HepG2 (cell line): ENCODE results near the gene RAPGEF2. TPM values are rescaled to one million over a fixed set of nuclear protein-coding genes. Genes with fewer than 3 reads are reported as not detected.
A peak's percentile ranks its signal among the peaks of the same experiment; 100 is the strongest.

ENCODE experiments used
- ATAC-seq: fragments of 200-7000 bp; cut with Tn5 transposase; 3 replicates; pipeline ENCODE4 v1.9.1; 2020; ENCODE audit warnings: mild to moderate bottlenecking, moderate library complexity
- BruUV-seq: library from RNA; stranded (reverse); fragments of 400-500 nt; replicated peaks from 2 replicates; lab custom pipeline; 2021; lab: Mats Ljungman, UMichigan
- CTCF ChIA-PET: fragments of 300-600 bp; formaldehyde crosslinking; extraction: SDS; loops from one replicate; lab custom pipeline; 2021; ENCODE audit warnings: low total read pairs, inconsistent platforms, low intra/inter-chr PET ratio; lab: Yijun Ruan, JAX
- POLR2A ChIA-PET: fragments of 350-600 bp; sonication (Branson Sonifier 250); formaldehyde crosslinking; loops from one replicate; lab custom pipeline; 2020; ENCODE audit warnings: antibody characterized with exemption, inconsistent platforms; lab: Yijun Ruan, JAX
- DNase-seq: peaks from one replicate; pipeline ENCODE4 v3.0.0-alpha.2; 2015; ENCODE audit warnings: low spot score
- FAIRE-seq: peaks from 3 replicates; lab custom pipeline; 2011; peaks lifted over from hg19 to GRCh38; lab: Jason Lieb, UNC
- H2AFZ ChIP-seq: one replicate; pipeline ENCODE4 v1.6.1; 2011; ENCODE audit warnings: low read length, inconsistent platforms
- H3K27ac ChIP-seq: fragments of 300-600 bp; 3 replicates; pipeline ENCODE4 v1.8.0; 2011; ENCODE audit warnings: mixed run types, mild to moderate bottlenecking, mixed read lengths, low read length, inconsistent platforms; ENCODE audit not compliant: insufficient read depth; ENCODE audit errors: extremely low read length
- H3K27me3 ChIP-seq, 2 experiments: fragments of 200-600 bp in 1 of 2; 2 replicates in 1 of 2; 3 replicates in 1 of 2; pipeline versions ENCODE4 v1.6.0 to v1.8.0; 2011; ENCODE audit warnings: low read length in 2 of 2, mild to moderate bottlenecking in 2 of 2, moderate library complexity in 2 of 2, inconsistent platforms in 1 of 2; ENCODE audit not compliant: insufficient read depth in 2 of 2, control insufficient read depth in 1 of 2
- H3K36me3 ChIP-seq, 2 experiments: fragments of 200-600 bp in 1 of 2; replicated peaks in 1 of 2; 2 replicates in 1 of 2; 3 replicates in 1 of 2; pipeline versions ENCODE4 v1.5.1 to v1.8.0; 2011; ENCODE audit warnings: low read length in 2 of 2, inconsistent platforms in 1 of 2; ENCODE audit not compliant: insufficient read depth in 2 of 2, control insufficient read depth in 1 of 2
- H3K4me1 ChIP-seq: 2 replicates; pipeline ENCODE4 v1.5.1; 2012; ENCODE audit warnings: low read length, inconsistent platforms; ENCODE audit not compliant: insufficient read depth
- H3K4me2 ChIP-seq: 2 replicates; pipeline ENCODE4 v1.6.0; 2011; ENCODE audit warnings: low read depth, low read length, inconsistent platforms
- H3K4me3 ChIP-seq, 3 experiments: fragments of 200-600 bp in 1 of 3; sonication (generic), shearing (Covaris generic) in 1 of 3; replicated peaks in 1 of 3; 2 replicates each; pipeline ENCODE4 v1.5.1; 2011 to 2016; ENCODE audit warnings: low read length in 3 of 3, inconsistent platforms in 2 of 3, low read depth in 2 of 3, mild to moderate bottlenecking in 2 of 3, control low read depth in 1 of 3, mixed read lengths in 1 of 3; ENCODE audit not compliant: insufficient read depth in 1 of 3
- H3K79me2 ChIP-seq: one replicate; pipeline ENCODE4 v1.6.1; 2011; ENCODE audit warnings: low read length, inconsistent platforms; ENCODE audit not compliant: insufficient read depth
- H3K9ac ChIP-seq: 2 replicates; pipeline ENCODE4 v1.6.0; 2011; ENCODE audit warnings: mild to moderate bottlenecking, low read depth, low read length, inconsistent platforms; ENCODE audit not compliant: insufficient read depth
- H3K9me3 ChIP-seq: 2 replicates; pipeline ENCODE4 v1.5.1; 2012; ENCODE audit warnings: mild to moderate bottlenecking, low read length
- H4K20me1 ChIP-seq: 2 replicates; pipeline ENCODE4 v1.6.0; 2011; ENCODE audit warnings: inconsistent platforms, mild to moderate bottlenecking, low read length, moderate library complexity; ENCODE audit not compliant: insufficient read depth
- ATF5 ChIP-seq: sonication (generic); formaldehyde crosslinking; IDR thresholded peaks from 2 replicates; pipeline ENCODE4 v1.4.0; 2020; ENCODE audit warnings: mild to moderate bottlenecking, low read depth, missing genetic modification reagents
- CBX2 ChIP-seq, 2 experiments: fragments of 200-600 bp in 1 of 2; sonication (generic); formaldehyde crosslinking in 1 of 2; IDR thresholded peaks; 2 replicates each; pipeline versions ENCODE4 v1.7.0 to v1.8.1; 2018 to 2022; ENCODE audit warnings: low read depth in 2 of 2, low read length in 1 of 2, mild to moderate bottlenecking in 1 of 2, missing genetic modification reagents in 1 of 2
- FLYWCH1 ChIP-seq: sonication (generic); formaldehyde crosslinking; IDR thresholded peaks from 2 replicates; pipeline ENCODE4 v1.8.1; 2023; ENCODE audit warnings: mild to moderate bottlenecking, missing genetic modification reagents
- GATA4 ChIP-seq: sonication (generic); IDR thresholded peaks from 2 replicates; pipeline ENCODE4 v1.6.1; 2016; ENCODE audit warnings: antibody characterized with exemption, low read depth, borderline replicate concordance
- HNRNPUL1 ChIP-seq: fragments of 200-400 bp; formaldehyde crosslinking; IDR thresholded peaks from 2 replicates; pipeline ENCODE4 v1.6.1; 2017; ENCODE audit warnings: low read depth, mild to moderate bottlenecking, low read length, moderate library complexity
- KLF12 ChIP-seq: sonication (generic); formaldehyde crosslinking; IDR thresholded peaks from 2 replicates; pipeline ENCODE4 v1.4.0; 2020; ENCODE audit warnings: missing genetic modification reagents, borderline replicate concordance
- NR0B2 ChIP-seq: sonication (generic); formaldehyde crosslinking; IDR thresholded peaks from 2 replicates; pipeline ENCODE4 v1.4.0; 2020; ENCODE audit warnings: mild to moderate bottlenecking, missing genetic modification reagents
- RBAK ChIP-seq: sonication (generic); formaldehyde crosslinking; IDR thresholded peaks from 2 replicates; pipeline ENCODE4 v1.5.1; 2020; ENCODE audit warnings: mild to moderate bottlenecking, missing genetic modification reagents
- SOX13 ChIP-seq, 3 experiments: fragments of 450-650 bp in 1 of 3; sonication (generic) in 1 of 3; formaldehyde crosslinking in 1 of 3; IDR thresholded peaks in 2 of 3; conservative IDR thresholded peaks in 1 of 3; 2 replicates each; pipeline versions ENCODE4 v1.5.0 to v1.6.1; 2016 to 2020; ENCODE audit warnings: antibody characterized with exemption in 1 of 3, mild to moderate bottlenecking in 1 of 3, missing compliant biosample characterization in 1 of 3, missing genetic modification reagents in 1 of 3, moderate library complexity in 1 of 3
- ZNF280B ChIP-seq: sonication (generic); formaldehyde crosslinking; IDR thresholded peaks from 2 replicates; pipeline ENCODE4 v1.5.0; 2020; ENCODE audit warnings: missing genetic modification reagents, mild to moderate bottlenecking, borderline replicate concordance
- ZNF468 ChIP-seq: sonication (generic); formaldehyde crosslinking; IDR thresholded peaks from 2 replicates; pipeline ENCODE4 v1.8.0; 2022; ENCODE audit warnings: mild to moderate bottlenecking, moderate library complexity, missing genetic modification reagents
- ZNF576 ChIP-seq: sonication (generic); formaldehyde crosslinking; IDR thresholded peaks from 2 replicates; pipeline ENCODE4 v1.4.0; 2020; ENCODE audit warnings: mild to moderate bottlenecking, missing genetic modification reagents
- ZNF780A ChIP-seq: sonication (generic); formaldehyde crosslinking; IDR thresholded peaks from 2 replicates; pipeline ENCODE4 v1.8.0; 2022; ENCODE audit warnings: mild to moderate bottlenecking, missing genetic modification reagents, moderate library complexity
- ZSCAN12 ChIP-seq: sonication (generic); formaldehyde crosslinking; IDR thresholded peaks from 2 replicates; pipeline ENCODE4 v1.9.0; 2021; ENCODE audit warnings: mild to moderate bottlenecking, missing genetic modification reagents
- WGBS: methylation state at CpG from one replicate; pipeline ENCODE4 v1.1.6; 2017; ENCODE audit warnings: low lambda C conversion rate; 5-methylcytosine and 5-hydroxymethylcytosine counted together
- in situ Hi-C: cut with HindIII; loops from 2 replicates; pipeline ENCODE4 v1.10.0; 2017; ENCODE audit warnings: low pct_unique_long_range_greater_than_20kb; ENCODE audit not compliant: extremely low pct_ligation_motif_present
- intact Hi-C: fragments of 100-400 bp; cut with micrococcal nuclease; formaldehyde crosslinking; loops from one replicate; pipeline ENCODE4 v1.10.0; 2022; ENCODE audit not compliant: unreplicated experiment
- polyA plus RNA-seq, 8 experiments: library from polyadenylated mRNA; depleted of rRNA in 3 of 8; stranded (reverse) in 7 of 8; unstranded in 1 of 8; fragments of >200 nt; fragmentation: Illumina TruSeq in 4 of 8; extraction: Trizol in 4 of 8; gene quantifications; 2 replicates each; pipeline versions ENCODE4 v1.2.1 to v1.2.3, GENCODE V29; 2011 to 2016; ENCODE audit warnings: low read depth in 4 of 8, missing spikeins in 1 of 8, mixed read lengths in 1 of 8; ENCODE audit not compliant: insufficient read depth in 1 of 8
- total RNA-seq, 5 experiments: library from RNA; depleted of rRNA; stranded (reverse); fragments of >200 nt; fragmentation: Illumina TruSeq; extraction: Trizol; gene quantifications; 2 replicates each; pipeline ENCODE4 v1.2.3, GENCODE V29; 2016; ENCODE audit warnings: low read depth in 1 of 5

RAPGEF2 gene
- total and polyA plus RNA-seq, 2 of the 13 experiments (the other 11 are each of a cell fraction or from before 2014, with no cell fraction given): 19.2 to 23.0 TPM

GRCh38 chr4:159368320-159368719, 265.4 kb downstream of the RAPGEF2 start (continued):
- TF ChIP-seq CBX2 (IDR thresholded peaks at IDR 0.05; ENCODE audit: low read depth, low read length) (no peak), CBX2 (CRISPR knock-in tag; IDR thresholded peaks at IDR 0.05; ENCODE audit: low read depth) (no peak), GATA4 (no peak), NR0B2 (CRISPR knock-in tag) (no peak), ZNF780A (CRISPR knock-in tag) (no peak), ZNF468 (CRISPR knock-in tag) (no peak)
- TF ChIP-seq, all 625 proteins: peak for 0

- ATAC-seq (peak; percentile 67), FAIRE-seq (no peak)
- in situ Hi-C loops: no loop called here
- no peak overlapping the region for H2AFZ ChIP-seq
- H3K79me2 ChIP-seq: no peaks in the 10 kb centered on the region
- H3K4me3 ChIP-seq: no peak overlapping the region
- H3K9ac ChIP-seq: no peak overlapping the region
- no peaks in the 10 kb centered on the region for H4K20me1 ChIP-seq
- no peaks in the 10 kb centered on the region for H3K9me3 ChIP-seq
- no peak overlapping the region for H3K27ac ChIP-seq
- H3K27me3 ChIP-seq: no peaks in the 10 kb centered on the region; a peak in 2 of 5 replicates
- peak overlapping the region; percentile 29; the same call in 1 of the 2 replicates for H3K4me2 ChIP-seq
- H3K36me3 ChIP-seq: no peaks in the 10 kb centered on the region
- TF ChIP-seq FLYWCH1: no peak
- no peak for TF ChIP-seq SOX13 (IDR thresholded peaks at IDR 0.05)
- TF ChIP-seq SOX13 (CRISPR knock-in tag; conservative IDR thresholded peaks at IDR 0.05 in 1 of 2, IDR thresholded peaks at IDR 0.05 in 1 of 2): peak in 1 of 2 experiments; percentile 22; a peak in 1 of 4 replicates
- no peak for TF ChIP-seq HNRNPUL1
- no peak for TF ChIP-seq RBAK (CRISPR knock-in tag)
- no peak for TF ChIP-seq ZNF280B (CRISPR knock-in tag)
- no peak for TF ChIP-seq ZNF576 (CRISPR knock-in tag)
- no peak for TF ChIP-seq ZSCAN12 (CRISPR knock-in tag)
- TF ChIP-seq ATF5: no peak
- no peak for TF ChIP-seq KLF12
- TF ChIP-seq, all 625 proteins: peak for 1
- H3K4me1 ChIP-seq: peaks cover 29% of the 10 kb centered on the region
- POLR2A ChIA-PET: no interaction called here
- 20% methylated on average over 8 of the region's 8 CpGs for WGBS
- no TSS peak for BruUV-seq
- intact Hi-C loops: no loop called here
- DNase-seq: no peak
- CTCF ChIA-PET: no interaction called here
Measured at GRCh38 chr4:159369256-159369655, 266.4 kb downstream of the RAPGEF2 start.
